A673 (cell line): ENCODE results near the gene SYNJ1.

Experiments used
- CTCF ChIP-seq: fragments of 300-800, 200-600 bp; sonication (generic); conservative IDR thresholded peaks from 2 replicates; pipeline ENCODE4 v1.5.1; 2017; ENCODE audit warnings: low read depth, mild to moderate bottlenecking, antibody characterized with exemption, low read length, moderate library complexity, mixed read lengths
- EZH2 ChIP-seq: fragments of 200-600 bp; sonication (generic); IDR thresholded peaks from 2 replicates; pipeline ENCODE4 v1.6.1; 2017; ENCODE audit warnings: borderline replicate concordance, low read depth, mild to moderate bottlenecking, mixed read lengths, antibody characterized with exemption, low read length; ENCODE audit not compliant: poor library complexity, severe bottlenecking

GRCh38 chr21:32710987-32711386 is 16.8 kb downstream of the SYNJ1 start:
- no peak for TF ChIP-seq CTCF
- no peak for TF ChIP-seq EZH2
